A549 (cell line): ENCODE data around the gene ASGR1. TPM values are rescaled to one million over a fixed set of nuclear protein-coding genes. Genes with fewer than 3 reads are reported as not detected.

Experiments
- ATAC-seq, 2 experiments: fragments of 200-7000 bp in 1 of 2; fragments of >200 bp in 1 of 2; cut with Nextera tagmentation in 1 of 2; cut with Tn5 transposase in 1 of 2; 3 replicates each; pipeline versions ENCODE4 v1.8.0 to v1.9.1; 2018 to 2020; ENCODE audit warnings: mild to moderate bottlenecking in 1 of 2, moderate library complexity in 1 of 2
- CTCF ChIA-PET: fragments of 300-600 bp; sonication (Branson Sonifier 250); formaldehyde crosslinking; extraction: SDS; loops from one replicate; lab custom pipeline; 2021; ENCODE audit warnings: antibody characterized with exemption, inconsistent platforms; lab: Yijun Ruan, JAX
- POLR2A ChIA-PET: fragments of 350-600 bp; formaldehyde crosslinking; extraction: SDS; loops from one replicate; lab custom pipeline; 2021; ENCODE audit warnings: antibody characterized with exemption, inconsistent platforms; lab: Yijun Ruan, JAX
- DNase-seq, 2 experiments: peaks; one replicate each; pipeline versions ENCODE4 v3.0.0 to v3.0.0-alpha.2; 2011 to 2016; ENCODE audit warnings: low read depth in 1 of 2, low spot score in 1 of 2
- FAIRE-seq: peaks from 2 replicates; lab custom pipeline; 2011; peaks lifted over from hg19 to GRCh38; lab: Jason Lieb, UNC
- H3K27ac ChIP-seq, 2 experiments: fragments of >200 bp; sonication (Bioruptor Twin); formaldehyde crosslinking; 3 replicates each; pipeline ENCODE4 v1.5.1; 2016 to 2017
- H3K4me1 ChIP-seq: fragments of >200 bp; sonication (Bioruptor Twin); formaldehyde crosslinking; 3 replicates; pipeline ENCODE4 v1.6.1; 2016
- H3K4me2 ChIP-seq: fragments of >200 bp; sonication (Bioruptor Twin); formaldehyde crosslinking; 3 replicates; pipeline ENCODE4 v1.6.1; 2016
- H3K4me3 ChIP-seq: fragments of >200 bp; sonication (Bioruptor Twin); formaldehyde crosslinking; 3 replicates; pipeline ENCODE4 v1.5.1; 2016
- H3K9me3 ChIP-seq: fragments of >200 bp; sonication (Bioruptor Twin); formaldehyde crosslinking; 3 replicates; pipeline ENCODE4 v1.6.1; 2016
- BHLHE40 ChIP-seq: IDR thresholded peaks from 2 replicates; pipeline ENCODE4 v1.6.1; 2012; ENCODE audit warnings: low read depth, low read length, inconsistent platforms
- CTCF ChIP-seq: fragments of >200 bp; sonication (Bioruptor Twin); formaldehyde crosslinking; IDR thresholded peaks from 3 replicates; pipeline ENCODE4 v1.5.1; 2016
- ELK1 ChIP-seq: fragments of 150-350 bp; IDR thresholded peaks from 2 replicates; pipeline ENCODE4 v1.6.1; 2014; ENCODE audit warnings: low read depth, mild to moderate bottlenecking, low read length
- ESRRA ChIP-seq: fragments of 150-350 bp; IDR thresholded peaks from 2 replicates; pipeline ENCODE4 v1.6.1; 2014; ENCODE audit warnings: mild to moderate bottlenecking, low read length, borderline replicate concordance
- GATA3 ChIP-seq: IDR thresholded peaks from 2 replicates; pipeline ENCODE4 v1.6.1; 2012; ENCODE audit warnings: borderline replicate concordance
- HMGXB4 ChIP-seq: fragments of 250-450 bp; sonication (Bioruptor Pico); IDR thresholded peaks from 2 replicates; pipeline ENCODE4 v1.5.0; 2021; ENCODE audit warnings: mild to moderate bottlenecking, moderate library complexity, borderline replicate concordance
- JUN ChIP-seq, 2 experiments: fragments of >200 bp; sonication (Bioruptor Twin); formaldehyde crosslinking; IDR thresholded peaks; 2 replicates in 1 of 2; 3 replicates in 1 of 2; pipeline ENCODE4 v1.6.1; 2016 to 2017
- KDM5A ChIP-seq: fragments of 200-600 bp; sonication (generic); IDR thresholded peaks from 2 replicates; pipeline ENCODE4 v1.6.1; 2016; ENCODE audit warnings: antibody characterized with exemption, mild to moderate bottlenecking
- MAX ChIP-seq: IDR thresholded peaks from 2 replicates; pipeline ENCODE4 v1.6.1; 2012
- MAZ ChIP-seq: fragments of 150-350 bp; IDR thresholded peaks from 2 replicates; pipeline ENCODE4 v1.6.1; 2014; ENCODE audit warnings: antibody characterized with exemption, low read depth, low read length, borderline replicate concordance
- MYC ChIP-seq: IDR thresholded peaks from 2 replicates; pipeline ENCODE4 v1.6.1; 2012; ENCODE audit warnings: mild to moderate bottlenecking, inconsistent platforms, low read length, improper control_type of control experiment, borderline replicate concordance
- PBX3 ChIP-seq: IDR thresholded peaks from 2 replicates; pipeline ENCODE4 v1.6.1; 2012
- POLR2AphosphoS2 ChIP-seq: conservative IDR thresholded peaks from 2 replicates; pipeline ENCODE4 v1.6.1; 2012; ENCODE audit warnings: low read length, improper control_type of control experiment, inconsistent platforms
- RAD21 ChIP-seq, 2 experiments: fragments of >200 bp in 1 of 2; sonication (Bioruptor Twin) in 1 of 2; formaldehyde crosslinking in 1 of 2; IDR thresholded peaks in 1 of 2; conservative IDR thresholded peaks in 1 of 2; 2 replicates in 1 of 2; 3 replicates in 1 of 2; pipeline ENCODE4 v1.6.1; 2012 to 2018; ENCODE audit warnings: inconsistent platforms in 1 of 2
- RFX5 ChIP-seq: fragments of 450-650 bp; IDR thresholded peaks from 2 replicates; pipeline ENCODE4 v1.7.1; 2014; ENCODE audit warnings: antibody characterized with exemption, mild to moderate bottlenecking, moderate library complexity
- RNF2 ChIP-seq: fragments of 200-600 bp; sonication (generic); IDR thresholded peaks from 2 replicates; pipeline ENCODE4 v1.6.1; 2016; ENCODE audit warnings: low read depth, mild to moderate bottlenecking, antibody characterized with exemption, moderate library complexity, borderline replicate concordance
- SMC3 ChIP-seq: fragments of >200 bp; sonication (Bioruptor Twin); formaldehyde crosslinking; IDR thresholded peaks from 3 replicates; pipeline ENCODE4 v1.6.1; 2018; ENCODE audit warnings: inconsistent platforms
- TFCP2L1 ChIP-seq: fragments of 250-450 bp; sonication (Bioruptor Pico); IDR thresholded peaks from 2 replicates; pipeline ENCODE4 v1.5.0; 2021; ENCODE audit warnings: mild to moderate bottlenecking
- ZFP36 ChIP-seq: fragments of 450-650 bp; IDR thresholded peaks from 2 replicates; pipeline ENCODE4 v1.6.1; 2014; ENCODE audit warnings: borderline replicate concordance; ENCODE audit not compliant: partially characterized antibody
- WGBS: methylation state at CpG from one replicate; pipeline ENCODE4 v1.1.6; 2017; ENCODE audit errors: missing lambda C conversion rate; 5-methylcytosine and 5-hydroxymethylcytosine counted together
- polyA plus RNA-seq, 4 experiments: library from polyadenylated mRNA; depleted of rRNA in 3 of 4; stranded (reverse); fragments of >200 nt; fragmentation: RNase III in 1 of 4; extraction: RNeasy Plus Mini Kit Qiagen cat#74134 plus additional on column Dnase treatment in 1 of 4; gene quantifications; 2 replicates in 3 of 4; 3 replicates in 1 of 4; pipeline ENCODE4 v1.2.3, GENCODE V29; 2011 to 2017

ASGR1 gene
- polyA plus RNA-seq, 2 of the 4 experiments (the other 2 are of a cell fraction), result 1.6 to 2.6 TPM

- H3K4me3 ChIP-seq, result peak overlapping the region; percentile 54
- CTCF ChIA-PET, result interaction anchor here (0.7 to 10.7 kb wide), 49 partner anchors 8 to 512 kb away, joined by 3 to 314 read pairs (median 7); partner anchors contain the start of genes ACADVL, DLG4, SLC16A11 and SLC16A13
- H3K27ac ChIP-seq, result peak overlapping the region; percentile 67 to 88
- H3K4me1 ChIP-seq, result peaks cover 23% of the 10 kb centered on the region
- FAIRE-seq (no peak), DNase-seq (peak in 1 of 2 experiments; percentile 47)
- TF ChIP-seq KDM5A, result no peak
- TF ChIP-seq MAX, result 0 out of 2 replicates have a peak, but pooled peaks have one; percentile 11
- TF ChIP-seq, all 56 proteins: peak for 1
- H3K9me3 ChIP-seq, result no peaks in the 10 kb centered on the region
- POLR2A ChIA-PET, result interaction anchor here (1.0 to 1.5 kb wide), 5 partner anchors 10 to 142 kb away, joined by 3 to 7 read pairs (median 5); partner anchors contain the start of genes ACADVL, DLG4 and SLC16A13
- H3K4me2 ChIP-seq, result peak overlapping the region; percentile 100
- 18% methylated on average over 18 of the region's 18 CpGs for WGBS
- ATAC-seq, result peak; percentile 42 to 59; a peak in 5 of 6 replicates
Measured at GRCh38 chr17:7177954-7178477, 1.2 kb downstream of the ASGR1 start.

- H3K4me2 ChIP-seq, result peak overlapping the region; percentile 100
- peak overlapping the region; percentile 54 for H3K4me3 ChIP-seq
- CTCF ChIA-PET, result interaction anchor here (0.7 to 10.7 kb wide), 49 partner anchors 9 to 511 kb away, joined by 3 to 314 read pairs (median 7); partner anchors contain the start of genes ACADVL, DLG4, SLC16A11 and SLC16A13
- peak overlapping the region; percentile 67 to 88 for H3K27ac ChIP-seq
- ATAC-seq (peak; percentile 84 to 92), FAIRE-seq (no peak), DNase-seq (peak; percentile 72 to 95)
- H3K4me1 ChIP-seq, result peaks cover 23% of the 10 kb centered on the region
- POLR2A ChIA-PET, result interaction anchor here (0.6 to 1.5 kb wide), 7 partner anchors 10 to 142 kb away, joined by 3 to 7 read pairs (median 4); partner anchors contain the start of genes ACADVL, DLG4, DVL2 and SLC16A13
- WGBS, result 4% methylated on average over 29 of the region's 31 CpGs
- TF ChIP-seq PBX3 (no peak), ESRRA (no peak), TFCP2L1 (no peak), MAZ (peak; percentile 68; the same call in 1 of the 2 replicates), MYC (no peak), CTCF (peak; percentile 88), RAD21 (conservative IDR thresholded peaks at IDR 0.05 in 1 of 2, IDR thresholded peaks at IDR 0.05 in 1 of 2) (peak; percentile 90 to 94), SMC3 (peak; percentile 75)
- no peaks in the 10 kb centered on the region for H3K9me3 ChIP-seq
Measured at GRCh38 chr17:7177191-7177953, 1.8 kb downstream of the ASGR1 start.

- FAIRE-seq, result no peak
- 0 out of 6 replicates have a peak, but pooled peaks of 1 of the 2 experiments have one; percentile 2 for ATAC-seq
- no peaks in the 10 kb centered on the region for H3K9me3 ChIP-seq
- peak overlapping the region; percentile 54; the same call in 2 of the 3 replicates for H3K4me3 ChIP-seq
- H3K27ac ChIP-seq, result peak overlapping the region; percentile 41 to 88; a peak in 5 of 6 replicates
- peaks cover 23% of the 10 kb centered on the region for H3K4me1 ChIP-seq
- ChIA-PET CTCF (interaction anchor here (0.7 to 10.7 kb wide), 42 partner anchors 9 to 262 kb away, joined by 3 to 314 read pairs (median 8); partner anchors contain the start of genes ACADVL, DLG4, SLC16A11 and SLC16A13), POLR2A (interaction anchor here (0.6 to 1.5 kb wide), 6 partner anchors 9 to 141 kb away, joined by 3 to 7 read pairs (median 4); partner anchors contain the start of genes ACADVL, DLG4, DVL2 and SLC16A13)
- 20% methylated on average over 14 of the region's 17 CpGs for WGBS
- peak overlapping the region; percentile 100 for H3K4me2 ChIP-seq
- no peak for DNase-seq
- TF ChIP-seq CTCF (no peak), SMC3 (no peak), JUN (IDR thresholded peaks at IDR 0.05) (no peak), RFX5 (no peak), HMGXB4 (CRISPR knock-in tag) (no peak), MYC (no peak), RNF2 (no peak), KDM5A (no peak), GATA3 (no peak), ZFP36 (no peak), ELK1 (no peak), MAX (no peak), BHLHE40 (no peak), POLR2AphosphoS2 (no peak)
Measured at GRCh38 chr17:7176841-7177190, 2.4 kb downstream of the ASGR1 start.
